Measurements from ENCODE around the gene PRKCD.
A peak's percentile ranks its signal among the peaks of the same experiment; 100 is the strongest.

Gene PRKCD

DNA sequence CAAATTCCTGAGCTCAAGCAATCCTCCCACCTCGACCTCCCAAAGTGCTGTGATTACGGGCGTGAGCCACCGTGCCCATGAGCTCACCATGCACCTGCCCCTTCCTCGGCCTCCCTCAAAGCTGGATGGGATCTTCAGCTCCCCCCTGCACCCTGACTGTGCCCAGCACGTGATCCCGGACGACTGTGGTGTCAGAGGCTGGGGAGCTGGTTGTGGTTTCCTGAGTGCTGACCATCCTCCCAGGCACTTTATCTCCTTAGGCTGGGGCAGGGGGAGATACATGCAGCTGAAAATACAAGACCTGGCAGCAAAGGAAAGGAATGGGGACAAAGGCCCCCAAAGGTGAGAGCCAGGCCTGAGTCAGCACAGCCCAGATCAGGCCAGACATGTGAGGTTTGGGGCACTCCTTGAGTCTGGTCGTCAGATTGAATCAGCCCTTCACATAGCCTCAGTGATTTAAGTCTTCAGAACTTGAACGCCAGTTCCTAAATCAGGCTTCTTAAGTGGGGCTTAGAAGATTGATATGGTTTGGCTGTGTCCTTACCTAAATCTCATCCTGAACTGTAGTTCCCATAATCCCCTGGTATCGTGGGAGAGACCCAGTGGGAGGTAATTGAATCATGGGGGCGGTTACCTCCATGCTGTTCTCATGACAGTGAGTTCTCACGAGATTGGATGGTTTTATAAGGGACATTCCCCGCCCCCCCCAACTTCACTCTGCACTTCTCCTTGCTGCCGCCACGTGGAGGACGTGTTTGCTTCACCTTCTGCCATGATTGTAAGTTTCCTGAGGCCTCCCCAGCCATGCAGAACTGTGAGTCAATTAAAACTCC lies 35.8 kb downstream of the PRKCD start:
- no peaks in the 10 kb centered on the region for H3K27me3 ChIP-seq
- H3K4me3 ChIP-seq (ENCODE audit: low read depth, low read length), result no peak overlapping the region
- DNase-seq, result peak; percentile 49
- TF ChIP-seq, protein P1, sequence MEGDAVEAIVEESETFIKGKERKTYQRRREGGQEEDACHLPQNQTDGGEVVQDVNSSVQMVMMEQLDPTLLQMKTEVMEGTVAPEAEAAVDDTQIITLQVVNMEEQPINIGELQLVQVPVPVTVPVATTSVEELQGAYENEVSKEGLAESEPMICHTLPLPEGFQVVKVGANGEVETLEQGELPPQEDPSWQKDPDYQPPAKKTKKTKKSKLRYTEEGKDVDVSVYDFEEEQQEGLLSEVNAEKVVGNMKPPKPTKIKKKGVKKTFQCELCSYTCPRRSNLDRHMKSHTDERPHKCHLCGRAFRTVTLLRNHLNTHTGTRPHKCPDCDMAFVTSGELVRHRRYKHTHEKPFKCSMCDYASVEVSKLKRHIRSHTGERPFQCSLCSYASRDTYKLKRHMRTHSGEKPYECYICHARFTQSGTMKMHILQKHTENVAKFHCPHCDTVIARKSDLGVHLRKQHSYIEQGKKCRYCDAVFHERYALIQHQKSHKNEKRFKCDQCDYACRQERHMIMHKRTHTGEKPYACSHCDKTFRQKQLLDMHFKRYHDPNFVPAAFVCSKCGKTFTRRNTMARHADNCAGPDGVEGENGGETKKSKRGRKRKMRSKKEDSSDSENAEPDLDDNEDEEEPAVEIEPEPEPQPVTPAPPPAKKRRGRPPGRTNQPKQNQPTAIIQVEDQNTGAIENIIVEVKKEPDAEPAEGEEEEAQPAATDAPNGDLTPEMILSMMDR (IDR thresholded peaks at IDR 0.05; ENCODE audit: low read depth, low read length), result no peak
- no peaks in the 10 kb centered on the region for H3K9me3 ChIP-seq
- no peaks in the 10 kb centered on the region; the same call in 1 of the 2 replicates for H3K4me1 ChIP-seq
- no peaks in the 10 kb centered on the region for H3K36me3 ChIP-seq

DNA sequence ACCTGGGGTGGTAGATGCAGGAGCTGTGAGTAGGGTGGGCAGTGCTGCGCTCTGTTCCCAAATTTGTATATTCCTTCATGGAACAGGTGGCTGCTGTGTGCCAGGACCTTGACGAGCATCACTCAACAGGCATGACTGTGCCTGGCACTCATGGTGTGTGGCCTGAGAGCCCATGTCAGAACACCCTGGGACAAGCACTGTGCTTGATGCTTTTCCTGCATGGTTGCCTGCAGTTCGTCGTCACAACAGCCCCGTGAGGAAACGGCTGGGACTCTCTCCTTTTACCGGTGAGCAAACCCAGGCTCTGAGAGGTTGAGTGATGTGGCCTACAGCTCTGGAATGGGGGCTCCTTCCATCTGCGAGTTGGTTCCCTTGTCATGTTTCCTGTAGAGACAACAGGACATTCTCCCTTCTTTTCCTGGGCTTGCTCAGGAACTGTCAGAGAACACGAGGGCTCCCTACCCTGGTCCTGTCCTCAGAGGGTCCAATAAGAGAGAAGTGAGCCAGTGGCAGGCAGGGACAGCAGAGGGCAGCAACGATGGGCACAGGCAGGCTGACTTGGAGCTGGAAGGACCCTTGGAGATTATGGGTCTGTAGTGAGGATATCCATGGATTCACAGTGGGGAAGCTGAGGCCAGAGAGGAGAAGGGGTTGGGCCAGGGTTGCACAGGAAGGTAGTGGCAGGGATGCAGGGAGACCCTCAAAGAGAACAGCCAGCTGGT lies 37.4 kb downstream of the PRKCD start:
- no peak for DNase-seq
- Histone ChIP-seq H3K27me3 (no peaks in the 10 kb centered on the region), H3K9me3 (no peaks in the 10 kb centered on the region), H3K4me1 (no peaks in the 10 kb centered on the region; the same call in 1 of the 2 replicates), H3K36me3 (no peaks in the 10 kb centered on the region), H3K4me3 (ENCODE audit: low read depth, low read length) (no peak overlapping the region)
- TF ChIP-seq, protein P1 (IDR thresholded peaks at IDR 0.05; ENCODE audit: low read depth, low read length), result no peak

DNA sequence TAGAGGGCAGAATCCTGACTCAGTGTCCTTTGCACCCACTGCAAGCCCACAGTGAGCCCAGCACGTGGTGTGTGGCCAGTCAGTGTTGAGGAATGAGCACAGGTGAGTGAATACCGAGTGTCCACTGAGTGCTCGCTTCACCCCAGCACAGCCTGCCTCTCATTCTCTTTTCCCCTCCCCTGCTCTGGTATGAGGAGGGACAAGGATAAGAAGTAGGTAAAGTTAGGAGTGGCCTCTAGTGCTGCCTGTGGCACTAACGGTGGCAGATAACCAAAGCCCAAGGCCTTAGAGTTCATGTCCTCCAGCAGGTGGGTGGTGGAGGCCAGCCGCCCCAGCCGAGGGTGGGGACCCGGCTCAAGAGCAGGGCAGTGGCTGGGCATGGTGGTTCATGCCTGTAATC lies 38.0 kb downstream of the PRKCD start:
- H3K27me3 ChIP-seq, result no peaks in the 10 kb centered on the region
- H3K4me1 ChIP-seq, result no peaks in the 10 kb centered on the region; the same call in 1 of the 2 replicates
- no peak overlapping the region for H3K4me3 ChIP-seq (ENCODE audit: low read depth, low read length)
- TF ChIP-seq, protein P1 (IDR thresholded peaks at IDR 0.05; ENCODE audit: low read depth, low read length), result no peak
- no peaks in the 10 kb centered on the region for H3K9me3 ChIP-seq
- no peaks in the 10 kb centered on the region for H3K36me3 ChIP-seq
- DNase-seq, result no peak

DNA sequence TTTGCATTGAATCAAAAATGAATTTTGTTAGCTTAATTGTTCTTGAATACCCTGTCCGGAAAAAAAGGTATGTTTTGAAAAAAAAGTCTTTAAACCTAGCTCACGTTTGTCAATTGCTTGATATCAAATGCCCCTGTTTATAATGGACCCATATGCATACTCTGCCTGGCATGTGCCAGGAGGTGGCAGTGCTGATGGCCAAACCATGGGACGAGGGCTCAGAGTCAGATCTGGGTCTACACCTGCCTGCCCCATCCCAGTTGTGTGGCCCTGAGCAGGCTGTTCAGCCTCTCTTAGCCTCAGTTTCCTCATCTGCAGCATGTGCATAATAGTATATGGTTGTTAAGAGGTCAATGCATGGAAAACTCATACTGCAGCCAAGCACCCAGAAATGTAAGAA lies 38.8 kb downstream of the PRKCD start:
- TF ChIP-seq, protein P1 (IDR thresholded peaks at IDR 0.05; ENCODE audit: low read depth, low read length), result no peak
- no peak for DNase-seq

DNA sequence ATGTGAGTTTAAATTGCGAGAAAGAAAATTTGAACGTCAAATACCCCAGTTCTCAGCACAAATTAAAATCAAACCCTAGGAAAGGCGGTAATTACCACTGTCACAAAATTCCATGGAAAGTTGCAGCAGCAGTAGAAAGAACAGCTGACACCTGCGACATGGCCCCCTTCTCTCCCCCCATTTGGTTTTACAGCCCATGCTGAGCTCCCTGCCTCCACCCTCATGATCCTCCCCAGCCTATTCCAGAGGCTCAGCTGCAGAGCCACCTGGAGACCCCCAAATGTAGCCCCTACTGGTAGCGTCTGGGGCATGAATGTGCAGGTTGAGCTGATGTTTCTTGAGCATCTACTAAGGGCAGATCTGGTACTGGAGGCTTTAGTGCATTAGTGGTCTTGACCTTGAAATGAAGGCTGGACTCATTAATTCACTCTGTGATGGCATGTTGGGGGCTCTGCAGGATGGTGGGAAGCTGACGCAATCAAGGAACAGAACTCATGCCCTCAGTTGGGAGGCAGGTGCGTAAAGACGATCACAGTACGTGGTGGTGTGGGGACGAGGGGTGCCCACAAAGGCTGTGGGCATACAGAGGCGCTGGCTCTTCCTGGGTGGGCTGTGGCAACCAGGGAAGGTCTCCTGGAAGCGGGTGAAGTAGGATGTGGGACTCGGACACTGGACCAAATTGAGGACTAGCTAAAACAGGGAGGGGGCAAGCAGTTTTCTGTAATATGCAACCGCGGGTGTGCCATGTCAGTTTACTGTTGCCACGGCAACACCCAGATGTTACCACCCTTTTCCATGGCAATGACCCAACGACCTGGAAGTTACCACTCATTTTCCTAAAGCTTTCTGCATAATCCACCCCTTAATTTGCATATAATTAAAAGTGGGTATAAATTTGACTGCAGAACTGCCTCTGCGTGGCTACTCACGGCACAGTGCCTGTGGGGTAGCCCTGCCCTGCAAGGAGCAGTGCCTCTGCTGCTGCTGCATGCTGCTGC lies 39.8 kb downstream of the PRKCD start:
- DNase-seq, result no peak
- TF ChIP-seq, protein P1 (IDR thresholded peaks at IDR 0.05; ENCODE audit: low read depth, low read length), result no peak
- H3K27me3 ChIP-seq, result no peaks in the 10 kb centered on the region
- H3K9me3 ChIP-seq, result no peaks in the 10 kb centered on the region
- H3K36me3 ChIP-seq, result no peaks in the 10 kb centered on the region
- H3K4me1 ChIP-seq, result no peaks in the 10 kb centered on the region; the same call in 1 of the 2 replicates
- no peak overlapping the region for H3K4me3 ChIP-seq (ENCODE audit: low read depth, low read length)

More for the DNA sequence above, 38.8 kb downstream of the PRKCD start:
- H3K4me1 ChIP-seq, result no peaks in the 10 kb centered on the region; the same call in 1 of the 2 replicates
- H3K36me3 ChIP-seq, result no peaks in the 10 kb centered on the region
- no peak overlapping the region for H3K4me3 ChIP-seq (ENCODE audit: low read depth, low read length)
- H3K9me3 ChIP-seq, result no peaks in the 10 kb centered on the region
- H3K27me3 ChIP-seq, result no peaks in the 10 kb centered on the region

Measured in BE2C (cell line).